Hematopoietic multipotent progenitor cell (in vitro differentiated cells): ENCODE results near the gene TMTC2. TPM values are rescaled to one million over a fixed set of nuclear protein-coding genes. Genes with fewer than 3 reads are reported as not detected.
A peak's percentile ranks its signal among the peaks of the same experiment; 100 is the strongest.
"Not testable (repeated sequence)": the region's sequence is repeated elsewhere in the genome, so short reads cannot be mapped to it uniquely, and the experiment has no call there.

Source experiments
- DNase-seq, 3 donors: peaks; one replicate each; pipeline ENCODE4 v3.0.0-alpha.2; 2011 to 2015; ENCODE audit warnings: low read depth in 2 of 3, low spot score in 2 of 3
- total RNA-seq: library from RNA; depleted of rRNA; stranded (reverse); fragments of >200 nt; gene quantifications from one replicate; pipeline ENCODE4 v1.2.3, GENCODE V29; 2012

The TMTC2 gene
- total RNA-seq, 1 donor: 2.7 TPM

DNA sequence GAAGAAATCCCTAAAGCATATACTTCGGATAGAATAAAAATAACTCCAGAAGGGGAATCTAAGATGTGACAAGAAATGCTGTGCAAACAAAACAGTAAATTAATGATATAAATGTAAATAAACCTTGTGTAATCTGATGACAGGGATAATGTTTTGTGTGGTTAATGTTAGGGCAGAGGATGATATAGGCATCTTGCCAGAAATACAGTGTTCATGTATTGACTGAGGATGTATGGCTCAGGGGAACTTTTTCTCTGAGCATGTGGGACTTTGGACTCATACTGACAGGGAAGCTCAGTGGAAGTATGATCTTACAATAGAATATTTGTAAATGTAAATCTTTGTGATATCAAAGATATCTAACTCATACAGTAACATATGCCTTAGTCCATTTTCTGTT lies 420.2 kb downstream of the TMTC2 start:
- DNase-seq: no peak

DNA sequence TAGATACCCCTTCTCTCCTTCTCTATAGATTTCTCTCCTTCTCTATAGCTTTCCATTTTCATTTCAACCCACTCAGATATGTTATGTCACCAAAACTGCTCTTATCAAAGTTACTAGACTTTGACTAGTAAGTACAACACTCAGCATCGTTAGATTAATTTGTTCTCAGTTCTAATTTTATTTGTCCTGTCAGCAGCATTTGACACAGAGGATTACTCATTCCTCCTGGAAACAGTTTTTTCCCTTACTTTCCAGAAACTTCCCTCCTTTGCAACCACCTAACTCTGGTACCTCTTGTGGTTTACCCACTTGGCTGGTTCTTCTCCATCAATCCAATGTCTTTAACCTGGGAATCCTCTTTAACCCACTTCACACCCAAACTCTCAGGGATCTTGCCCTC lies 423.7 kb downstream of the TMTC2 start:
- no peak for DNase-seq

DNA sequence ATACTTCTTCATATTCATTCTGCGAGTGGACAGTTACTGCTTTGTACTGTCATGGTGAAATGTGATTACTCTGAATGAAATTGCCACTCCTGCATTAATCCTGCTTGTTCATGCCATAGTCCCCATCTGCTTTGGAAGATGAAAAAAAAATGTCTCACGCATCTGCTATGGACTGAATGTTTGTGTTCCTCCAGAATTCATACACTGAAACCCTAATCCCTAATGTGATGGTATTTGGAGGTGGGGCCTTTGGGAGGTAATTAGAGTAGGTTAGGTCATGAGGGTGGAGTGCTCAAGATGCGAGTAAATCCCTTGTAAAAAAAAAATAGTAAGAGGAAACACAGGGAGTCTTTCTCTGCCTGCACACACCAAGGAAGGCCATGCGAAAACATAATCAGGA lies 427.2 kb downstream of the TMTC2 start:
- no peak for DNase-seq

DNA sequence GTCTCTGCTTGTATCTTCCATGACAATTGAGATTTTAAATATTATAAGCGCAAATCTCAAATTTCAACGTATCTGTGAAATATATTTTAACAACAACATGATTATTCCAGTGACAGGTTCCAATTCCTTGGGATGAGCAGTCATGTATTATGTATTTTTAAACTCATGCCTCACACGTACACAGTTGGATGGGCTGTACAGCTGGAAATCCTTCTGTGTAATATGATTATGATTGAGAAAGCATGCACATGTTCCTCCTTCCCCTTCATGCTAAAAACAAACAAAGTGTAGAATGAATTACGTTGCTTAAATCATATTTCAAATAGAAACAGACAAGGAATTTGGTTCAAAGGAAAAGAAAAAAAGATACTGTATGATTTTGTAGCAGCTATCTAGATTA lies 428.3 kb downstream of the TMTC2 start:
- no peak for DNase-seq

DNA sequence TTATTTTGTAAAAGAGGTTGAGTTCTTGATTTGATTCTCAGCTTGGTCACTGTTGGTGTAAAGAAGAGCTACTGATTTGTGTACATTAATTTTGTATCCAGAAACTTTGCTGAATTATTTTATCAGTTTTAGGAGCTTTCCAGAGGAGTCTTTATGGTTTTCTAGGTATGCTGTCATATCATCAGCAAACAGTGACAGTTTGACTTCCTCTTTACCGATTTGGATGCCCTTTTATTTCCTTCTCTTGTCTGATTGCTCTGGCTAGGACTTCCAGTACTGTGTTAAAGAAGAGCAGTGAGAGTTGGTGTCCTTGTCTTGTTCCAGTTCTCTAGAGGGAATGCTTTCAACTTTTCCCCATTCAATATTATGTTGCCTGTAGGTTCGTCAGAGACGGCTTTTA lies 431.2 kb downstream of the TMTC2 start:
- not testable (repeated sequence) for DNase-seq

DNA sequence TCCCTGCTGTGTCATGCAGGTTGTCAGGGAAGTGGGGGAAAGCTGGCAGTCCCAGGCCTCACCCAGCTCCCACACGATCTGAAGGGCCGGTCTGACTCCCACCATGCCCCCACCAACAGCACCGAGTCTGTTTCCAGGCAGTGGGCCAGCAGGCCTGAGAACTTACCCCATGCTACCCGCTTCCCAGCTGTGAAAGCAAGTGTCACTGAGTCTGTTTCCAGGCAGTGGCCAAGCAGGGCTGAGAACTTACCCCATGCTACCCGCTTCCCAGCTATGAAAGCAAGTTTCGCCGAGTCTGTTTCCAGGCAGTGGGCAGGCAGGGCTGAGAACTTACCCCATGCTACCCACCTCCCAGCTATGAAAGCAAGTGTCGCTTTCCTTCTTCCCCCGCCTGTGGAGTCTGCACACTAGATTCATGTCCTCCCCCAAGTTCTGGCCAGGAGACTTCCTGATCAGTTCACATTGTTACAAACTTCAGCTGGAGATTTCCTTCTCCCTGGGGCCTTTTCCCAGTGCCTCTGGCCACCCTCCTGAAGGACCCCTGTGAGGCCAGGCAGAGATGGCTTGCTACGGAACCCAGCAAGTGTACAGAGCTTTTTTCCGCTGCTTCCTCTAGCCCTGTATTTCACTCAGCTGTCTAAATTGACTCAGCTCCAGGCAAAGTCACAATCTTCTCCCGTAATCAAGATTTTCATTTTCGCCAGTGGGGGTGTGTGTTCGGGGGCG lies 435.4 kb downstream of the TMTC2 start:
- DNase-seq: no peak

DNA sequence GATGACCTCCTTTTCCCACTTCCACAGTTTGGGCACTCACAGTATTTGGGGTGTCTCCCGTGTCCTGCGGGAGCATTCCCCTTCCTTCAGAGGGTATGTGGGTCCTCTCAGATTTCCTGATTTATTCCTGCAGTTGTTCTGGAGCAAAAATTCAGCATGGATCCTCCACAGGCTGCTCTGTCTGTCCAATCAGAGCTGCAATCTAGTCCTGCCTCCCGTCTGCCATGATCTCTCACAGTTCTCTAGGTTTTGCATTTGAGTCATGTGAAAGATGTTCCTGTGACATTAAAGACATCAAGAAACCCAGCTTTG lies 435.9 kb downstream of the TMTC2 start:
- DNase-seq: no peak

DNA sequence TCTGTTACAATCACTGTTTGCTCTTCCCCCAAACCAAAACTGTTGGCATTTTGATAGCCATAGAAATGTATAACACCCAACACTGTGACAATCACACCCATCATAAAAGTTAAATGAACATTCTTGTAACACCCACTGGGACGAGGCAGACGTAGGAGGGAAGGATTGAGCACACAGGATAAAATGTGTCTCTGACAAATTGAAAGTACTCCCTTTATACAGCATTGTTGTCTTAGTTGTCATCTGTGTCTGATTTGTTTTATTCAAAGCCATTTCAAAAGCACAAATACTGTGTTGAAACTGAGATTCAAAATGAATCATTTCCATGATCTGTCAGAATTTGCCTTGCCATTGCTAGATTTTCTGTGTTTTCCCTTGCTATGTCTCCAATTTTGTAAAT lies 436.3 kb downstream of the TMTC2 start:
- no peak for DNase-seq

DNA sequence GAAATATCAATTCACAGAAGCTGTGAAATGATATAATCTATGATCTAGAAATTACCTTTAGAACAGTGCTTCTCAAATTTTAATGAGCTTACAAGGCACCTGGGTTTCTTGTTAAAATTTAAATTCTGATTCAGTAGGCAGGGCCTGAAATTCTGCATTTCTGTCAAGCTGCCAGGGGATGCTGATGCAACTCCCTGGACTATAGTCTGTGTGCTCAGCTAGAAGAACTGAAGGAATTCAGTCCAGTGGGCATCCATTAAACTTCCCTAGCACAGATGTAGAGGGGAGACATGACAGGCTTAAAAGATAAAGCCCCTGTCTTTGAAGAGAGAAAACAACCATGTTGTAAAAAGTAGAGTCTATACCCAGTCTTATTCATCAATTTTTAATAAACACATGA lies 441.8 kb downstream of the TMTC2 start:
- no peak for DNase-seq

DNA sequence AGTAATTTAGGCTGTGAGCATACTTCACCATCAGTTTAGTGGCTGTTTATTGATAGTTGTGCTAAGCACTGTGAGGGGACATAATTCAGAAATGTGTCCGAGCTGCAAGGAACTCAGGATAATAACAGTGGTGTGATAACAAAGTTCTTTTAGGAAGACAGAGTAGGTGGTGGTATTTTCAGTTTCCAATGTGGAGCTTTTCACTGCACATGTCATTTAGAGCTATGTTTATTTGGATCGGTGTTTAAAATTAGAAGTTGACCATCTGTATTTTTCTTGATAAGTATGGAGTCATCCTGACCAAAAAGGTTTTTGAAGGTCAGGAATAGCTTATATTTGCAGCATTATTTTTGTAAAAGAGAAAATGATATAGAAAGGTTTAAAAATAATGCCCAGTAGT lies 443.5 kb downstream of the TMTC2 start:
- no peak for DNase-seq

DNA sequence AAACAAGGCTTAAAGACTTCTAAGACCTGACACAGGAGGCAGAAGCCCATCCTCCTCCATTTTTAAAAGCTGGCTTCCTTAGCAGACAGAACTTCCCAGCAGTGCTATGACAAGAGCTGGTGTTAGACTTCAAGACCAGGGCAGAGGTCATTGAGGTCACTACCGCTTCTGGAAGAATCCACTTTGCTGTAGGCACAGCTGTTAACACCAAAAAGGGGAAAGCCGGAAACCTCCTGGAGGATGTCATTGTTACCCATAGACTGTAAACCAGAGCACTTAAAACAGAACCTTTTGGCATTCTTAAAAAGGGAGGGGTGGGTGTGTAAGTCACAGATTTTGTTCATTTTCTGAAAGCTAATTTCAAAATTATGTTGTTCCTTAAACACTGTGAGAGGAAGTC lies 445.7 kb downstream of the TMTC2 start:
- no peak for DNase-seq

DNA sequence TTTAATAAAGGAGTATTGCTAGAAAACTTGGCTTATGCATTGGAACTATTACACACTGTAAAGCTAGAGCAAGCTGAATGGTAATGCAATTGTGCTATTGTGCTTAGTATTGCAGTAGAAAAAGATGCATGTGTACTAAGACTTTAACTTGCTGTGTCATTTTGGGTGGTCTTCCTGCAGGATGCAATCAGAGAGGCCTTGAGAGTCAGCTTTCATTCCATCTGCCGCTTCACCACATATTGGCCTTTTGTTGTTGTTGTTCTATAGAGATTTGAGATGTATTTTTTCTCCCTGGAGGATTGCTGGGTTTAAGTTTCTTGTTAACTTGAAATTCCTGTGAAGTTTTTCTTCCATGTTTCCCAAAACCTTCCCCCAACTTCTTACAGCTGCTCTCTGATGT lies 449.7 kb downstream of the TMTC2 start:
- no peak for DNase-seq

DNA sequence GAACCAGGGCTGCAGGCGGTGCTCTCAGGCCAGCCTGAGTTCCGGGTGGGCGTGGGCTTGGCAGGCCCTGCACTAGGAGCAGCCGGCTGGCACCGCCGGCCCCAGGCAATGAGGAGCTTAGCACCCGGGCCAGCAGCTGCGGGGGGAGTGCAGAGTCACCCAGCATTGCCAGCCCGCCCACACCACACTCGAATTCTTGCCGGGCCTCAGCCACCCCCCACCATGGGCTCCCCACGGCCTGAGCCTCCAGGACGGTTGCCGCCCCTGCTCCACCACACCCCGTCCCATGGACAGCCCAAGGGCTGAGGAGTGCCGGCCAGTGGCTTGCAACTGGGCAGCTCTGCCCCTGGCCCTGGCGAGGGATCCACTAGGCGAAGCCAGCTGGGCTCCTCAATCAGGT lies 453.4 kb downstream of the TMTC2 start:
- DNase-seq: no peak

DNA sequence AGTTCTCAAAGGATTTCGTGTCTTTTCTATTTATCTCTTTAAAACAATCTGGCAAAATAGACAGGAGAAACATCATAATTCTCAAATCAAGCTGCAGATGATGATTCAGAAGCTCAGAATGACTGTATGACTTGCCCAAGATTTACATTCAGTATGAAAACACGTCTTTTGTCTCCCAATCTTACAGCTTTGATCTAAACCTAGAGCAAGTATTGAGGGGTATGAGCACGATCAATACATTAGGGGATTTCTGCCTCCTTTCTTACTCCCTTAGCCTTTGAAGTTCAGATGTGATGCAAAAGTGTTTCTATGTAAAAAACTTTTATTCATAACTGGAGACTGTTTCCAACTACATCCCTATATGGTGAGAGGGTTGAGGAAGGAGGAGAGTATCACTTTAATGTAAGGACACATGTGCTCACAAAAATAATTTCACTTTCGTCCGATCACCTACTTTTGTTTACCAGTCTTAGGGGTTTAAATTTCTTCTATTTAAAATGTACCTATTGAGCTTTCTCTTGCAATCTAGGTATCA lies 454.8 kb downstream of the TMTC2 start:
- no peak for DNase-seq

DNA sequence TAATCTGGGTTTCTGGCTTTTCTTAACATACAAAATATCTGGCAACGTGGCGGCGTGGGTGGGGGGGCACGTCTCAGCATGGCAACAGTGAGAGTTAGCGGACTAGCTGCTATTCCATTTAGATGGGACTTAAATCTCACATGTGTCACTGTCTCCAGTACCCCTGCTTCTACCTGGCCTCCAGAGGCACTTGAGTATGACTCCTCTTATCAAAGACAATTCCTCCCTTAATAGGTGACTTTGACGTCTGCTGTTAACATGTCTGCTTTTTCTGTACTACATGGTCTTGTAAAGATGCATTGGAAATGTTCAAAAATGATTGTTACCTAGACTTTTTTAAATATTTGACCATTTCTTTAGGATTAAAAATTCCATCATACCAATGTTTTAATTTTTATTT lies 456.2 kb downstream of the TMTC2 start:
- DNase-seq: no peak

DNA sequence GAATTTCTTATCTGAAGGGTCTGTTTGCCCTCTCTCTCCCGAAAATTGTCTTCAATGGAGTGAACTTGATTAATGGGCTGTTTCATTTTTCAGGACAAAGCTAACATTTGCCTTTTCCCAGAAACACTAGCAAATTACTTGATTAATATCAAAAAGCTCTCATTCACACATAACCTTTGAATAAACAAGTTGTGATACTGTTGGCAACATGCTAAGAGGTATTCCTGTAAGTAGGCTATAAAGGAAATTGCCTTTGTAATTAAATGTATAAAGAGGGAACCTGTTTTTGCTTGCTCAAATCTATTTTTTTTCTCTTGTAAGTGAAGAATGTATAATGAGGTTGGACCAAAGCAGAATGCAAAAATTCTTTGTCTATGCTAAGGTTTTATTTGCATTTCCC lies 457.2 kb downstream of the TMTC2 start:
- no peak for DNase-seq

DNA sequence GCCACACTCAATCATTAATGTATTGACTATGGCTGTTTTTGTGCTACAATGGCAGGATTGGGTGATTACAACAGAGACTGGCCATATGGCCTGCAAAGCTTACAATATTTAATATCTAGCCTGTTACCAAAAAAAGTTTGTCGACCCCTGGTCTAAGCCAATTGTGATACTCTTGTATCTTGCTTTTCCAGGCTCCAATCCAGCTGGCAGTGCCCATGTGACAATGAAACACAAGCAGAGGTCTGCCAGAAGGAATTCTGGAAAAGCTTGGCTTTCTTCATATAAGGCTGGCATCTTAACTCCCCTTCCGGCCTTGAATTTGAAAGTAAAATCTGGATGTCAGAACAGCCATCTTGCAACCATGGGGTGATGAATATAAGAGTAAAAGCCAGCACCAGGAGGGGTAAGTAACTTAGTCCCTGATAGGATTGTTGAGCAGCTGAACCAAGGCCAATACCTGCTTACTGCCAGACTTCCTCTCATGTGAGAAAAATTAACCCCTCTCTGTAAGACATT lies 458.7 kb downstream of the TMTC2 start:
- DNase-seq: no peak

DNA sequence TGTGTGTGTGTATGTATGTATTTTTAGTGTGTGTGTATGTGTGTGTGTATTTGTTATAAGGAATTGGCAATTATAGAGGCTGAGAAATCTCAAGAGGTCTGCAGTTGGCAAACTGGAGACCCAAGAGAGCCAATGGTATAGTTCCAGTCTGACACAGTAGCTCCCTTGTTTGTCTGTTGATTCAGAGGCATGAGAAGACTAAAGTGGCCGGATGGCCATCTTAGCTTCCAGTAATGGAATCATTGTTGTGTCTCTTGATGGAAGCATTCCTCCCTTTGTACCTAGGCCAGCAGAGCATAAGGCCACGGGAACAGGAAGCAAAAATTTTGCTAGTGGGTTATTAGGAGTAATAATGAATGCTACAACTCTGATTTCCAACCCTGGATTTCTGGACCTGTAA lies 460.6 kb downstream of the TMTC2 start:
- no peak for DNase-seq

DNA sequence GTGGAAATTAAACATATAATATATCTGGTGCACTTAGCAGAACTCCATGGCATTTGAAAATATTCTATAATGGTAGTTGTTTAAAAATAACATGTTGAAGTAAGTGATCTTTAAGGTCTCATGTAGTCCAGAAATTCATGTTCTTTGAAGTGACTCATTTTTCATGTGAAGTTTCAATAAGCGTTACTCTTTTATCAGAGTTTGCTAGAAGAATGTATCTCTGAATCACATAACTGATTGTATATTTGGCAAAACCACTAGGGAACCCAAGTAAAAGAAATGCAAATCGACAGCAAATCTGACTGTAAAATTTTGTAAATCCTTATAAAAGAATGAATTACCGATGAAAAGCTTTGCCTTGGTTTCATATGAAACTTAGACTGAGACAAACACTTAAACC lies 463.3 kb downstream of the TMTC2 start:
- no peak for DNase-seq

DNA sequence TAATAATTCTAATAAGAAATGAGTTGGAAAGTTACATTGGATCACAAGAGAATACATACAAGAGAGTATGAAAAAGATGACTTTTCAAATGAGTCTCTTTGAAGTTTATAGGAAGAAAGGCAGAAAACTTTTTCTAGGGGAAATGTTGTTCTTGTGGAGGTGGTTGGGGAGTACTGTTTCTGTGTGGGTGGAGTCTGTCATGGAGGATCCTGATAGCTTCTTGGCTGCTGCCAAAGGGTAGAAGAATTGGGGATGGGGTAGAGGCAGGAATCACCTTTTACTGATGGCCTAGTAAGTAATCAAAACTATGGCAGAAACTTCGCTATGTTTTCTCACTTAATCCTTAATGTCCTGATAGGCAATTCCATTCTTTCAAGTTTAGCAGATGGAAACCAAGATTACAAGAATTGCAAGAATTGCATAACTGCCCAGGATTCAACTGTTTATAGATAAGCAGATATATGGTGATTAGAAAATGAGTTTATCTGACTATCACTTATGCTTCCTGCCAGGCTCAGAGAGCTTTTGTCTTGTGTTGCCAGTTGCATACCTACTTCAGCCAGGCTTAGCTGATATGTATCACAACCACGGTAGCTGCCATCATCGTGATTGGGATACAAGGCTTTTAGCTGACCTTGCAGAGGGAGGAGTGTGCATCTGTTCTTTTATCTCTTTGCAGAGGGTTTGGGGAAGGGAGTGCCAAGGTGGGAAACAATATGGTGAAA lies 463.9 kb downstream of the TMTC2 start:
- peak in 1 of 3 donors; percentile 11 for DNase-seq

DNA sequence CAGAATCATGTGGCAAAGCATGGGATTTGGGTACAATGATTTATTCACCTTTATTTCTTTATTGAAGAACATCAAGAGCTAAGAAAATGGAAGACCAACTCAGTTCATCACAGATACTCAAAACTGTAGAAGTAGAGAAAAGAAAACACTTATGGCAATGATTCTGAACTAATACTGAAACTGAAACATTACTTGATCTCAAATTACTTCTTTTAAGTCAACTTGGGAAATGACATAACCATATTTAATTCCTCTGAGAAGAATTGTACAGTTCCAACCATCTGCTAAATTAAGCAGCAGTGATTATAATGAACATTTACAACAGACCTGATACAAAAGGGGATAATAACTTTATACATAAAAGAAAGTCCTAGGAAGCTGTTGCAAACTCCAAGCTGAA lies 466.5 kb downstream of the TMTC2 start:
- no peak for DNase-seq

DNA sequence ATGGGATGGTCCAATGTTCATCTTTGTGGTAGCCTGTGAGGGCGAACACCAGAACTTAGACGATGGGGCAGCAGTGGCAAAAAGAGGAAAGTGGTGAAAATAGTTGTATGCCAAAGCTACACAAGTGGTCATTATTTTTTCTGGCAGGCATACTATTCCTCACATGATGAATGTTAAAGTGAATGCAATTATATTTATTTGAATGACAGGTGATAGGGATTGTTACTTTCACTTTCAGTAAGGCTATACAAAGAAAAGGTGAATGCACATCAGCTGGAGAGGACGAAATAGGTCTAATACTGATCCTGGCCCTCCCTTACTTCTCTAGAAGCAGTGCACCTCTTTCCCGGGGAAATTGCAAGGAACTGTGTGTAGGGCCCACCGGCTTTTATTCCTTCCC lies 470.1 kb downstream of the TMTC2 start:
- DNase-seq: no peak
